DOHH2 (cell line): ENCODE measurements around the gene ABCB7.

ENCODE experiments used
- H3F3A ChIP-seq: fragments of 200-600 bp; sonication (generic), shearing (Covaris generic); 2 replicates; pipeline ENCODE4 v1.6.0; 2016; ENCODE audit warnings: antibody characterized with exemption, mild to moderate bottlenecking; ENCODE audit not compliant: control insufficient read depth, insufficient read depth
- H3K27ac ChIP-seq: fragments of 200-600 bp; sonication (generic); 2 replicates; pipeline ENCODE4 v1.5.1; 2014; ENCODE audit warnings: low read depth, mild to moderate bottlenecking, low read length, moderate library complexity
- H3K27me3 ChIP-seq: fragments of 200-600 bp; sonication (generic); 2 replicates; pipeline ENCODE4 v1.6.1; 2014; ENCODE audit warnings: mild to moderate bottlenecking, low read length, mixed read lengths; ENCODE audit not compliant: control insufficient read depth
- H3K36me3 ChIP-seq: fragments of 200-600 bp; sonication (generic); 2 replicates; pipeline ENCODE4 v1.6.1; 2014; ENCODE audit warnings: mild to moderate bottlenecking, low read length, moderate library complexity, mixed read lengths; ENCODE audit not compliant: control insufficient read depth
- H3K4me1 ChIP-seq: fragments of 200-600 bp; sonication (generic); 2 replicates; pipeline ENCODE4 v1.6.1; 2014; ENCODE audit warnings: mild to moderate bottlenecking, low read length, mixed read lengths; ENCODE audit not compliant: control insufficient read depth
- H3K4me2 ChIP-seq: fragments of 200-600 bp; sonication (generic); 2 replicates; pipeline ENCODE4 v1.6.0; 2014; ENCODE audit warnings: mild to moderate bottlenecking, low read length, moderate library complexity
- H3K4me3 ChIP-seq: fragments of 200-600 bp; sonication (generic); 2 replicates; pipeline ENCODE4 v1.5.1; 2014; ENCODE audit warnings: mild to moderate bottlenecking, low read length, mixed read lengths
- H3K79me2 ChIP-seq: fragments of 200-600 bp; sonication (generic); 2 replicates; pipeline ENCODE4 v1.6.1; 2014; ENCODE audit warnings: mild to moderate bottlenecking, low read length, mixed read lengths; ENCODE audit not compliant: control insufficient read depth
- H3K9me2 ChIP-seq: fragments of 200-600 bp; sonication (generic); replicated peaks from 2 replicates; pipeline ENCODE4 v1.6.1; 2014; ENCODE audit warnings: mild to moderate bottlenecking, low read length, mixed read lengths; ENCODE audit not compliant: control insufficient read depth
- H3K9me3 ChIP-seq: fragments of 200-600 bp; sonication (generic); 2 replicates; pipeline ENCODE4 v1.6.1; 2014; ENCODE audit warnings: antibody characterized with exemption, low read length, mixed read lengths; ENCODE audit not compliant: control insufficient read depth, insufficient read depth
- H4K20me1 ChIP-seq: fragments of 200-600 bp; sonication (generic); 2 replicates; pipeline ENCODE4 v1.6.0; 2014; ENCODE audit warnings: low read depth, mild to moderate bottlenecking, antibody characterized with exemption, low read length, moderate library complexity; ENCODE audit not compliant: control insufficient read depth, insufficient read depth
- CTCF ChIP-seq: fragments of 200-600 bp; sonication (generic); IDR thresholded peaks from one replicate; pipeline ENCODE4 v1.5.1; 2014; ENCODE audit warnings: antibody characterized with exemption, mild to moderate bottlenecking, low read depth, low read length; ENCODE audit not compliant: poor library complexity, severe bottlenecking
- EZH2phosphoT487 ChIP-seq: fragments of 200-600 bp; sonication (generic); IDR thresholded peaks from 2 replicates; pipeline ENCODE4 v1.6.1; 2017; ENCODE audit warnings: borderline replicate concordance, mild to moderate bottlenecking, antibody characterized with exemption, low read length, moderate library complexity, mixed read lengths

The ABCB7 gene

GRCh38 chrX:75115707-75116413 lies 40.2 kb downstream of the ABCB7 start:
- Histone ChIP-seq H3K27me3 (no peaks in the 10 kb centered on the region), H3K4me3 (no peak overlapping the region), H3K27ac (no peak overlapping the region), H3K4me2 (no peak overlapping the region), H3K36me3 (peaks cover 3% of the 10 kb centered on the region; the same call in 1 of the 2 replicates), H3K4me1 (no peaks in the 10 kb centered on the region), H3K9me2 (no peaks in the 10 kb centered on the region), H4K20me1 (no peaks in the 10 kb centered on the region), H3K79me2 (0 out of 2 replicates have a peak, but pooled peaks cover 2% of the 10 kb centered on the region), H3K9me3 (no peaks in the 10 kb centered on the region), H3F3A (no peaks in the 10 kb centered on the region)
- TF ChIP-seq CTCF: no peak

GRCh38 chrX:75114638-75115037 lies 41.4 kb downstream of the ABCB7 start:
- Histone ChIP-seq H4K20me1 (no peaks in the 10 kb centered on the region), H3K27me3 (no peaks in the 10 kb centered on the region), H3K4me2 (no peak overlapping the region), H3K9me2 (no peaks in the 10 kb centered on the region), H3F3A (no peaks in the 10 kb centered on the region), H3K27ac (no peak overlapping the region), H3K79me2 (0 out of 2 replicates have a peak, but pooled peaks cover 2% of the 10 kb centered on the region), H3K4me3 (no peak overlapping the region), H3K36me3 (peaks cover 3% of the 10 kb centered on the region; the same call in 1 of the 2 replicates), H3K4me1 (no peaks in the 10 kb centered on the region), H3K9me3 (no peaks in the 10 kb centered on the region)
- TF ChIP-seq CTCF (no peak), EZH2phosphoT487 (no peak)

GRCh38 chrX:75113664-75114063 lies 42.4 kb downstream of the ABCB7 start:
- Histone ChIP-seq H3F3A (no peaks in the 10 kb centered on the region), H3K4me3 (no peak overlapping the region), H4K20me1 (no peaks in the 10 kb centered on the region), H3K27ac (no peak overlapping the region), H3K27me3 (no peaks in the 10 kb centered on the region), H3K79me2 (0 out of 2 replicates have a peak, but pooled peaks cover 1% of the 10 kb centered on the region), H3K9me2 (no peaks in the 10 kb centered on the region), H3K9me3 (no peaks in the 10 kb centered on the region), H3K36me3 (peaks cover 3% of the 10 kb centered on the region; the same call in 1 of the 2 replicates), H3K4me1 (no peaks in the 10 kb centered on the region), H3K4me2 (no peak overlapping the region)
- no peak for TF ChIP-seq CTCF
- no peak for TF ChIP-seq EZH2phosphoT487
